IMR-90 (cell line): Measurements from ENCODE around the gene ZFHX3. TPM values are rescaled to one million over a fixed set of nuclear protein-coding genes. Genes with fewer than 3 reads are reported as not detected.

ENCODE experiments used
- ATAC-seq: fragments of 200-7000 bp; cut with Tn5 transposase; 2 replicates; pipeline ENCODE4 v1.9.1; 2020; ENCODE audit warnings: low read depth, mild to moderate bottlenecking, moderate library complexity
- BruUV-seq: library from RNA; stranded (reverse); fragments of 400-500 nt; replicated peaks from 2 replicates; lab custom pipeline; 2021; lab: Mats Ljungman, UMichigan
- CTCF ChIA-PET: fragments of 300-600 bp; formaldehyde crosslinking; extraction: SDS; loops from one replicate; lab custom pipeline; 2021; ENCODE audit warnings: antibody characterized with exemption; lab: Yijun Ruan, JAX
- POLR2A ChIA-PET: fragments of 300-600 bp; sonication (Branson Sonifier 250); formaldehyde crosslinking; loops from one replicate; lab custom pipeline; 2022; ENCODE audit warnings: antibody characterized with exemption; ENCODE audit not compliant: unreplicated experiment; lab: Charles Lee
- DNase-seq: peaks from one replicate; pipeline ENCODE4 v3.0.0; 2013
- H2AFZ ChIP-seq: replicated peaks from 2 replicates; pipeline ENCODE3; 2013; ENCODE audit warnings: low read length, mild to moderate bottlenecking; ENCODE audit not compliant: poor library complexity
- H2AK5ac ChIP-seq: 2 replicates; pipeline ENCODE4 v1.6.1; 2013; ENCODE audit warnings: low read depth, low read length, inconsistent platforms
- H2AK9ac ChIP-seq: replicated peaks from 2 replicates; pipeline ENCODE3; 2013; ENCODE audit warnings: mild to moderate bottlenecking, low read depth, low read length, moderate library complexity; ENCODE audit not compliant: poor library complexity
- H2BK120ac ChIP-seq: 2 replicates; pipeline ENCODE4 v1.6.1; 2013; ENCODE audit warnings: low read depth, low read length, inconsistent platforms
- H2BK15ac ChIP-seq: 3 replicates; pipeline ENCODE4 v1.6.1; 2013; ENCODE audit warnings: low read depth, low read length, inconsistent platforms
- H2BK20ac ChIP-seq: 2 replicates; pipeline ENCODE4 v1.6.1; 2013; ENCODE audit warnings: low read depth, mild to moderate bottlenecking, inconsistent platforms, low read length, moderate library complexity
- H2BK5ac ChIP-seq: 2 replicates; pipeline ENCODE4 v1.6.1; 2013; ENCODE audit warnings: mild to moderate bottlenecking, low read depth, low read length, inconsistent platforms; ENCODE audit not compliant: poor library complexity, severe bottlenecking
- H3K14ac ChIP-seq: replicated peaks from 2 replicates; pipeline ENCODE4 v1.6.1; 2013; ENCODE audit warnings: low read depth, low read length, inconsistent platforms
- H3K18ac ChIP-seq: 2 replicates; pipeline ENCODE4 v1.6.1; 2013; ENCODE audit warnings: low read depth, low read length, control low read depth
- H3K23ac ChIP-seq: 2 replicates; pipeline ENCODE4 v1.6.1; 2013; ENCODE audit warnings: low read depth, low read length, inconsistent platforms
- H3K27ac ChIP-seq: 2 replicates; pipeline ENCODE4 v1.5.1; 2013; ENCODE audit warnings: mild to moderate bottlenecking, control low read depth, low read length; ENCODE audit not compliant: insufficient read depth
- H3K27me3 ChIP-seq: 2 replicates; pipeline ENCODE4 v1.6.1; 2013; ENCODE audit warnings: low read length; ENCODE audit not compliant: control insufficient read depth, insufficient read depth
- H3K36me3 ChIP-seq: 2 replicates; pipeline ENCODE4 v1.6.1; 2013; ENCODE audit warnings: low read length, mixed read lengths; ENCODE audit not compliant: control insufficient read depth, insufficient read depth
- H3K4ac ChIP-seq: 2 replicates; pipeline ENCODE4 v1.6.1; 2013; ENCODE audit warnings: low read depth, low read length, inconsistent platforms
- H3K4me1 ChIP-seq: 2 replicates; pipeline ENCODE4 v1.6.1; 2013; ENCODE audit warnings: low read length, mixed read lengths; ENCODE audit not compliant: control insufficient read depth, insufficient read depth
- H3K4me2 ChIP-seq: 2 replicates; pipeline ENCODE4 v1.6.1; 2013; ENCODE audit warnings: low read depth, mild to moderate bottlenecking, control low read depth, low read length, moderate library complexity
- H3K4me3 ChIP-seq: 2 replicates; pipeline ENCODE4 v1.5.1; 2013; ENCODE audit warnings: low read depth, mild to moderate bottlenecking, control low read depth, low read length, moderate library complexity; ENCODE audit not compliant: insufficient read depth
- H3K56ac ChIP-seq: 2 replicates; pipeline ENCODE4 v1.6.1; 2013; ENCODE audit warnings: low read length, inconsistent platforms; ENCODE audit not compliant: insufficient read depth; ENCODE audit errors: extremely low read depth
- H3K79me1 ChIP-seq, 2 experiments: 2 replicates each; pipeline ENCODE4 v1.6.1; 2013; ENCODE audit warnings: low read length in 2 of 2, inconsistent platforms in 1 of 2, low read depth in 1 of 2
- H3K9ac ChIP-seq: 2 replicates; pipeline ENCODE4 v1.6.1; 2013; ENCODE audit warnings: low read depth, low read length, control low read depth
- H3K9me1 ChIP-seq: 2 replicates; pipeline ENCODE4 v1.6.1; 2013; ENCODE audit warnings: low read length, inconsistent platforms; ENCODE audit not compliant: insufficient read depth
- H3K9me3 ChIP-seq: 2 replicates; pipeline ENCODE4 v1.6.1; 2013; ENCODE audit warnings: low read length; ENCODE audit not compliant: control insufficient read depth, insufficient read depth
- H4K20me1 ChIP-seq: 2 replicates; pipeline ENCODE4 v1.6.1; 2013; ENCODE audit warnings: low read length, inconsistent platforms; ENCODE audit not compliant: insufficient read depth
- H4K5ac ChIP-seq: 2 replicates; pipeline ENCODE4 v1.6.1; 2013; ENCODE audit warnings: mild to moderate bottlenecking, low read depth, low read length, control low read depth
- H4K8ac ChIP-seq, 2 experiments: 2 replicates each; pipeline ENCODE4 v1.6.1; 2013; ENCODE audit warnings: low read depth in 2 of 2, low read length in 2 of 2, control low read depth in 1 of 2, inconsistent platforms in 1 of 2
- H4K91ac ChIP-seq: 2 replicates; pipeline ENCODE4 v1.6.1; 2013; ENCODE audit warnings: low read depth, low read length, inconsistent platforms; ENCODE audit not compliant: insufficient read depth
- BHLHE40 ChIP-seq: fragments of 150-350 bp; IDR thresholded peaks from 2 replicates; pipeline ENCODE4 v1.6.1; 2016; ENCODE audit warnings: mild to moderate bottlenecking, low read depth, low read length
- CEBPB ChIP-seq: IDR thresholded peaks from 2 replicates; pipeline ENCODE4 v1.6.1; 2012; ENCODE audit warnings: low read depth, low read length, improper control_type of control experiment
- ELK1 ChIP-seq: fragments of 150-350 bp; IDR thresholded peaks from 2 replicates; pipeline ENCODE4 v1.6.1; 2016; ENCODE audit warnings: low read depth, mild to moderate bottlenecking, low read length, moderate library complexity, borderline replicate concordance
- FOS ChIP-seq: fragments of 150-350 bp; IDR thresholded peaks from 2 replicates; pipeline ENCODE4 v1.6.1; 2016; ENCODE audit warnings: low read depth, low read length
- MXI1 ChIP-seq: IDR thresholded peaks from 2 replicates; pipeline ENCODE4 v1.6.1; 2012; ENCODE audit warnings: low read depth, mild to moderate bottlenecking, low read length, moderate library complexity, borderline replicate concordance
- NFE2L2 ChIP-seq: fragments of 150-350 bp; IDR thresholded peaks from 2 replicates; pipeline ENCODE4 v1.6.1; 2016; ENCODE audit warnings: low read depth, mild to moderate bottlenecking, low read length
- POLR2A ChIP-seq: IDR thresholded peaks from 2 replicates; pipeline ENCODE4 v1.6.1; 2012; ENCODE audit warnings: mild to moderate bottlenecking, low read depth, low read length
- RCOR1 ChIP-seq: IDR thresholded peaks from 2 replicates; pipeline ENCODE4 v1.6.1; 2012; ENCODE audit warnings: mild to moderate bottlenecking, low read length, improper control_type of control experiment; ENCODE audit not compliant: insufficient replicate concordance
- RFX5 ChIP-seq: IDR thresholded peaks from 2 replicates; pipeline ENCODE4 v1.8.0; 2012; ENCODE audit warnings: low read depth, mild to moderate bottlenecking, low read length, moderate library complexity
- SMC3 ChIP-seq: fragments of 150-350 bp; IDR thresholded peaks from 2 replicates; pipeline ENCODE4 v1.6.1; 2016; ENCODE audit warnings: low read depth, mild to moderate bottlenecking, antibody characterized with exemption, low read length, moderate library complexity
- USF2 ChIP-seq: fragments of 150-350 bp; IDR thresholded peaks from 2 replicates; pipeline ENCODE4 v1.6.1; 2017; ENCODE audit warnings: mild to moderate bottlenecking, antibody characterized with exemption, low read length, low read depth
- WGBS, 2 experiments: methylation state at CpG; one replicate each; pipeline versions ENCODE4 v1.1.5 to v1.1.7; 2013; ENCODE audit warnings: missing lambda C conversion rate in 2 of 2; ENCODE audit not compliant: insufficient read length in 1 of 2; ENCODE audit errors: extremely low coverage in 2 of 2; 5-methylcytosine and 5-hydroxymethylcytosine counted together
- dilution Hi-C: fragments of 300-500 bp; cut with HindIII; formaldehyde crosslinking; loops from one replicate; pipeline ENCODE4 v1.14.3; 2018; ENCODE audit warnings: low sequenced_read_pairs; ENCODE audit not compliant: unreplicated experiment
- in situ Hi-C: fragments of 300-500 bp; cut with MboI; formaldehyde crosslinking; loops from 3 replicates; pipeline ENCODE4 v1.14.3; 2019; ENCODE audit warnings: low sequenced_read_pairs, inconsistent platforms, mixed read lengths
- intact Hi-C: fragments of 100-400 bp; cut with micrococcal nuclease; formaldehyde crosslinking; loops from 2 replicates; pipeline ENCODE4 v1.10.0; 2022
- polyA plus RNA-seq, 3 experiments: library from polyadenylated mRNA; depleted of rRNA; stranded (reverse); fragments of >200 nt; gene quantifications; 2 replicates each; pipeline ENCODE4 v1.2.3, GENCODE V29; 2012; ENCODE audit warnings: low replicate concordance in 1 of 3
- total RNA-seq: library from RNA; depleted of rRNA; stranded (reverse); fragments of >200 nt; gene quantifications from 2 replicates; pipeline ENCODE4 v1.2.3, GENCODE V29; 2012

ZFHX3 gene
- total and polyA plus RNA-seq, 2 of the 4 experiments (the other 2 are of a cell fraction), result 1.4 to 1.7 TPM

- no TSS peak for BruUV-seq
- H4K8ac ChIP-seq, result no peak overlapping the region
- DNase-seq, result no peak
- H3K9me3 ChIP-seq, result no peaks in the 10 kb centered on the region
- no peak overlapping the region for H4K91ac ChIP-seq
- H3K14ac ChIP-seq, result no peak overlapping the region
- H3K4me2 ChIP-seq, result no peak overlapping the region
- H3K4me3 ChIP-seq, result no peak overlapping the region
- no peak overlapping the region for H3K9ac ChIP-seq
- ATAC-seq, result no peak
- no CpG with 5 or more reads among the region's 5 CpGs for WGBS, 2 experiments
- no peak overlapping the region for H2BK15ac ChIP-seq
- no peak overlapping the region for H2AK5ac ChIP-seq
- in situ Hi-C loops, result no loop called here
- no peak overlapping the region for H2AFZ ChIP-seq
- no peak overlapping the region for H2AK9ac ChIP-seq
- H3K9me1 ChIP-seq, result peaks cover 4% of the 10 kb centered on the region; the same call in 1 of the 2 replicates
- H2BK20ac ChIP-seq, result no peak overlapping the region
- H3K36me3 ChIP-seq, result peaks cover 60% of the 10 kb centered on the region
- ChIA-PET CTCF (interaction anchor here (0.7 kb wide), 1 partner anchor 39 kb away, joined by 3 read pairs; no protein-coding TSS in a partner anchor), POLR2A (no interaction called here)
- H3K27ac ChIP-seq, result no peak overlapping the region
- no peak overlapping the region for H3K4ac ChIP-seq
- H4K5ac ChIP-seq, result no peak overlapping the region
- peaks cover 0 to 9% of the 10 kb centered on the region in 2 experiments; a peak in 1 of 4 replicates for H3K79me1 ChIP-seq
- no peaks in the 10 kb centered on the region for H3K27me3 ChIP-seq
- no peak overlapping the region for H3K23ac ChIP-seq
- H3K4me1 ChIP-seq, result no peaks in the 10 kb centered on the region
- no peaks in the 10 kb centered on the region for H4K20me1 ChIP-seq
- H2BK5ac ChIP-seq, result no peak overlapping the region
- no peak overlapping the region for H3K56ac ChIP-seq
- no peak overlapping the region for H2BK120ac ChIP-seq
- no peak for TF ChIP-seq NFE2L2
- no peak for TF ChIP-seq FOS
- TF ChIP-seq RFX5, result no peak
- no peak for TF ChIP-seq POLR2A
- no peak for TF ChIP-seq MXI1
- TF ChIP-seq USF2, result no peak
- no peak for TF ChIP-seq ELK1
- no peak for TF ChIP-seq BHLHE40
- no peak for TF ChIP-seq SMC3
- no peak for TF ChIP-seq CEBPB
- no peak for TF ChIP-seq RCOR1
- intact Hi-C loops, result no loop called here
- dilution Hi-C loops, result no loop called here
- no peak overlapping the region for H3K18ac ChIP-seq
Measured at GRCh38 chr16:72793017-72793416, 254.9 kb downstream of the ZFHX3 start.
